Fibroblast of peridontal ligament (primary cell): ENCODE data around the gene ACSBG1.

Experiments
- DNase-seq: peaks from one replicate; pipeline ENCODE4 v3.0.0-alpha.2; 2010; ENCODE audit errors: extremely low read depth

The ACSBG1 gene

GRCh38 chr15:78130466-78131294 is 103.7 kb downstream of the ACSBG1 start:
- DNase-seq: no peak

GRCh38 chr15:78129751-78130287 is 104.5 kb downstream of the ACSBG1 start:
- DNase-seq: no peak

- no peak for DNase-seq
Observed at GRCh38 chr15:78129077-78129750, 105.2 kb downstream of the ACSBG1 start.

GRCh38 chr15:78127882-78128281 is 106.5 kb downstream of the ACSBG1 start:
- no peak for DNase-seq

- DNase-seq: no peak
Observed at GRCh38 chr15:78125267-78125666, 109.1 kb downstream of the ACSBG1 start.

- no peak for DNase-seq
Observed at GRCh38 chr15:78120523-78120922, 113.8 kb downstream of the ACSBG1 start.
